Activated effector memory CD4-positive, alpha-beta T cell treated with anti-CD3 and anti-CD28 coated beads, Interleukin-2, amount 50 U/mL, for 16 hours (primary cell): Measurements from ENCODE around the gene HNRNPC.
A peak's percentile ranks its signal among the peaks of the same experiment; 100 is the strongest.

Source experiments
- DNase-seq: peaks from one replicate; pipeline ENCODE4 v3.0.0-alpha.2; 2020

The HNRNPC gene

DNA sequence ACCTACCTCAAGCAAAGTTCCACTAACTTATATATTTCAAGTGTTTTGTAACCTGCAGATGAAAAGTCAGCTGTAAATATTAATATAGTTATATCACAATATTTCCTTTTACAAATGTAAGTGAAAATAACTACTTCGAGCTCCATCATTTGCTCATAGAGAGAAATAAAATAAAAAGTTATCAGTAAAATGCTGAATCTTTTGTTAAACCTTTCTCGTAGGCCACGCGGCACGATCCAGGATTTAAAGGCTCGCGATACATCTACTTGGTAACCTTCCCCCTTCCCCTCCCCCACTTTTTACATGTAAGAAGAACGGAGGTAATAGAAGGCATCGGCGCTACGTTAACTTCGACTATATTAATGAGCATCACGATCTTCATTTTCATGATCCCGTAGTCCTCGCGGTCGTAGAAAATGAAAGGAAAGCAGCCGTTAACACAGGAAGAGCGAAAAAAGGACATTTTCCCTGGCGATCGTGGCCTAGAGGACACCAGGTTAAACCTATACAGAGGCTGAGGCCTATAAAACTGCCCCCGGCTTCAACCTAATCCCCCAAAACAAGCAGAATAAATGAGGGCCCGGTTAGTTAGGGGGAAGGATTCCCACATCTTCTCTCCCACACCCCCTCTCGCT is 508 bp downstream of the HNRNPC start:
- DNase-seq = peak; percentile 75

DNA sequence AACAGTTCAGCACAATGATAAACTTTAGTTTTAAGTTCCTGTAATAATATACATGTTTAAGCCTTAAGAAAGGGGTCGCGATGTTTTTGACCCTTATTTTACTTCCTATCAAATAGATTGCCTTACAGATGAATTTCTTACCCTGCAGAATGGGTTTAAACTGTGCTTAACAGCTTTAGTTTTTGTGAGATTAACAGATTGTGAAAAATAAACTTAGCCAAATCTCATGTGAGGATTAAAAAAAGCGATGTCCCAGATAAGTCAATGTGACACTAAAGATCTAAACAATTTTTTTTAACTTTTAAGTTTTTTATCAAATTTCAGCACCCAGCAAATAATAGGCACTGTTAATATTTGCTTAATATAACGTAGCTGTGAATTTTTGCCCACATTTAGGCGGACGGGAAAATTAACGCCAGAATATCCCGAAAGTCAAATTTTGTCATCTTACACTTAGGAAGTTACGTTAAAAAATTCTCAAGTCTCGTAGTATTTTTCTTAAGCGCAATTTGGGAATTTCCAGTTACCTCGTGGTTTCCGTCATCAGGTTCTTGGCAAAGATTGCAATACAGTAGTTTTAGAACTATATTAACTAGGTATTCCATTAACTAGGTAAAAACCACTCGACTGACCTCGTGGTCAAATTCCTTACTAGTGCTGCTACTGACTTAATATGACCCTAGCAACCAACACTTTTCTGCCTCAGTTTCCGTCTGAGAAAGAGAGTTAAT is 1.2 kb downstream of the HNRNPC start:
- peak; percentile 57 for DNase-seq

GRCh38 chr14:21267431-21267845 is 1.8 kb downstream of the HNRNPC start:
- DNase-seq = no peak

- DNase-seq = no peak
These were observed 5.0 kb downstream of the HNRNPC start for GRCh38 chr14:21264025-21264801.

- peak; percentile 63 for DNase-seq
These were observed 5.8 kb downstream of the HNRNPC start for GRCh38 chr14:21263284-21264024.

DNA sequence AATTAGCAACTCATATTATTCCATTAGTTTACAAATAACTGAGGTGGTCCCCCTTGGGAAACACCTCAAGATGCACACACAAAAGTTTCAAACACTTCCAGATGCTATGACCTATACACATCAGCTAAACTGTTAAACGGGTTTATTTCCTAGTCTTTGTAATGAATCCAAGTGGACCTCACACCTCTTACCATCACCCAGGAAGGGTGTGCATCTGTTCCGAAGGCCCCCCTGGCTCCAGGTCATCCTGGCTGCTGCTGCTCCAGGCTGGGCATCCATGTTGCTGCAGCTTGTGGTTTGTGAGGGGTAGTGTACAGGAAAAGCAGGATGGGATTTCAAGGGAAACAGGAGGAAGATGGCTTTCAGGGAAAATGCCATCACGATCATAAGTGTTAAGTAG is 6.8 kb downstream of the HNRNPC start:
- peak; percentile 60 for DNase-seq

DNA sequence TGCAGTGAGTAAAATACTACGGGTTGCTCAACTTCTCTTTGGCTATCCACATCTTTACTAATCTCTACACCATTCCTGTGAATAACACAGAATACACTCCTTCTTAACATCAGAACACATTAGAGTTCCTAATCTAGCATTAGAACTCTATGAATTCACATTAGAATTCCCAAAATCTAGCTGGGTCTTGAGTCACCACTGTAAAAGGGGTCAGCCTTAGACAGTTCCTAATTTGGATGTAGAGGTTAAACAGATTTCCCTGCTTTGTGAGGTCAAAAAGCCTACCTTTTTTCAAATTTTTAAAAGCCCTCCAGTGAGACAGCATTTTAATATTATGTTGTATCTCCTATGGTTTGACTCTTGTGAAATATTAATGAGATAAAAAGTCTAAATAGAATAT is 7.4 kb downstream of the HNRNPC start:
- no peak for DNase-seq

DNA sequence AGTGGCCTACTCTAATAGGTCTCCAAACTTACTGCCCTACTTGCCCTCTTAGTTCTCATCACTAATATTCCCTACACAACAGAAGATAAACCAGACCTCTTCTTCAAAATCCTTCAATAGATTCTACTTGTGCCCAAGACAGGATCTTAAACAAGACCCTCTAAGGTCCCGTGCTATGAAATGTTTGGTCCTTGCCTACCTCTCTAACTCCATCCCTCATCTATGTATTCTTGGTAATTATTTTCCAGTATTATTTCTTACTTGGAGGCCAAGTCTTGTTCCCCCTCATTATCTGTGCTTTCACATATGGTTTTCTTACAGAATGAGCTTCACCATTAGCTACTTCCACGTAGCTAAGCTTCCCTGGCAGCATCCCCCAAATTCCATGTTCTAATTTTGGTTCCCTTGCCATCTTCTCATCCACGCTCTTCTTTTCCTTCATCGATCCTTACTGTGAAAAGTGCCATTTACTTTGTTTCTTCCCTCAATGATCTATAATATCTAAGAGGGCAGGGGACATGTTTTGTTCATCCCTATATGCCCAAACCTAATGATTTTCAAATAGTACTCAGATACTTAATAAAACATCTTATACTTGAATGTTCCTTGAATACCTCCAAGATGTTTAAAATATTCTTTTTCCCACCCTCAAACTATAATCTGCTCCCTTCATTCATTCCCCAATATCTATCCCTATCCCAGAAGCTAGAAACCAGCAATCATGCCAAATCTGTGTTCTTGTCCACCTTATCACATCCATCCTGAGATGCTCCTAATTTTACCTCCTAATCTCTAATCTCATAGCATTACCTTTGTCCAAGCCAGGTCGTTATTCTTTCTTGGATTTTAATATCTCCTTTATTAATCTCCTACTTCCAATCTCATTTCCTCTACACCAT is 10.1 kb downstream of the HNRNPC start:
- DNase-seq = no peak

DNA sequence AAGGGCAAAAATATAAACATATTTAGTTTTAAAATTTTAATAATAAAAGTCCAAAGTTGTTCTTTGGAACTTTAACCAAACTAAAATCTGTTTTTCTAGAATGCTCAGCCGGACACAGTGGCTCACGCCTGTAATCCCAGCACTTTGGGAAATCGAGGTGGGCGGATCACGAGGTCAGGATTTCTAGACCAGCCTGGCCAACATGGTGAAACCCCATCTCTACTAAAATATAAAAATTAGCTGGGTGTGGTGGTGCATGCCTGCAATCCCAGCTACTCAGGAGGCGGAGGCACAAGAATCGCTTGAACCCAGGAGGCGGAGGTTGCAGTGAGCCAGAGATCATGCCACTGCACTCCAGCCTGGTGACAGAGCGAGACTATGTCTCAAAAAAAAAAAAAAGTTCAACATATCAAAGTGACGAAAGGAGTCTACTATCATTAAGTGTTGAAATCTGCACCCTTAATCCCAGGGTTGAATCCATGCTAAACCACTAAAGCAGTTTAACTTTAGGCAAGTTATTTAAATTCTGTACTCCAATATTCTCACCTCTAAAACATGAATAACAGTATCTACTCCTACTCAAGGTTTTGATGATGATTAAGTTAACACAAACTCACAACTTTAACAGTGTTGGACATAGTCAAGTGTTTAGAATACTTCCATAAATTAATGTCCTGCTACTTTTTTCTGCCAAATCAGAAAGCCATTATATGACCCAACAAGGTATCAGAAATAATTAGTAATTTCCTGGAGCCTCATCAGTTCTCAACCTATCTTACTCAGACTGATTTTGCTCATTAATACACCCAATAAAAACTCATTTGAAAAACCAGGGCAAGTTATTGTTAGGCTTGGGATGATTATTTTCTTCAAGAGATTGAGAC is 11.0 kb downstream of the HNRNPC start:
- peak; percentile 58 for DNase-seq

GRCh38 chr14:21257394-21257909 is 11.8 kb downstream of the HNRNPC start:
- peak; percentile 63 for DNase-seq

DNA sequence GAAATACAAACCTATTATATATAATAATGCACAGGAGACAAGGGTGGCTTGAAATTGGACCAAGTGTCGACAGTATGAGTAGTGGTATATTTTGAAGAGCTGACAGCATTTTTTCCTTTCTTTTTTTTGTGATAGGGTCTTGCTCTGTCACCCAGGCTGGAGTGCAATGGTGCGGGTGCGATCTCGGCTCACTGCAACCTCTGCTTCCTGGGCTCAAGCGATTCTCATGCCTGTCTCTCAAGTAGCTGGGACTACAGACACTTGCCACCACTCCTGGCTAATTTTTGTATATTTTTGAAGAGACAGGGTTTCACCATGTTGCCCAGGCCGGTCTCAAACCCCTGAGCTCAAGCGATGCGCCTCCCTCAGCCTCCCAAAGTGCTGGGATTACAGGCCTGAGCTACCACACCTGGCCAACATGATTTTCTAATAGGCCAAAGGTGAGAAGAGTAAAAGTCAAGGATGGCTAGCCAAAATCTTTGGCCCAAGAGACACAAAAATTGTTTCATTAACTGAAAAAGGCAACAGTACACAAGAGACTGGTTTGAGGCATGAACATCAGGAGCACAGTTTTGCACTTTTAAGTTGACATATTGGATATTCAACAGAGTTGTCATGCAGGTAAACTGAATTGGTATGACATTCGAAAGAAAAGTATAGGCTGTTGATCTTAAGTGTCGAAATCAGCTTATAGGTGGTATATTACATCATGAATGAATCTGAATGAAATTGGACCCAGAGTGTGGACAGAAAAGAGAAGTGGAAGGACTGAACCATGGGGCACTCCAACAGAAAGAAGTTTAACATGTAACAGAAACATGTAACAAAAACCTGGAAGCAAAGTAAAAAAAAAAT is 12.5 kb downstream of the HNRNPC start:
- peak; percentile 61 for DNase-seq

DNA sequence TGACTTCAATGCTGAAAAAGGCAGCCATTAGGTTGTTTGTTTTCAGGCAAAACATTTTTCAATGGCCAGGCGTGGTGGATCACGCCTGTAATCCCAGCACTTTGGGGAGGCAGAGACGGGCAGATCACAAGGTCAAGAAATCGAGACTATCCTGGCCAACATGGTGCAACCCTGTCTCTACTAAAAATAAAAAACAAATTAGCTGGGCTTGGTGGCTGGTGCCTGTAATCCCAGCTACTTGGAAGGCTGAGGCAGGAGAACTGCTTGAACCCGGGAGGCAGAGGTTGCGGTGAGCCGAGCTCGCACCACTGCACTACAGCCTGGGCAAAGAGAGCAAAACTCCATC is 13.2 kb downstream of the HNRNPC start:
- peak; percentile 50 for DNase-seq

DNA sequence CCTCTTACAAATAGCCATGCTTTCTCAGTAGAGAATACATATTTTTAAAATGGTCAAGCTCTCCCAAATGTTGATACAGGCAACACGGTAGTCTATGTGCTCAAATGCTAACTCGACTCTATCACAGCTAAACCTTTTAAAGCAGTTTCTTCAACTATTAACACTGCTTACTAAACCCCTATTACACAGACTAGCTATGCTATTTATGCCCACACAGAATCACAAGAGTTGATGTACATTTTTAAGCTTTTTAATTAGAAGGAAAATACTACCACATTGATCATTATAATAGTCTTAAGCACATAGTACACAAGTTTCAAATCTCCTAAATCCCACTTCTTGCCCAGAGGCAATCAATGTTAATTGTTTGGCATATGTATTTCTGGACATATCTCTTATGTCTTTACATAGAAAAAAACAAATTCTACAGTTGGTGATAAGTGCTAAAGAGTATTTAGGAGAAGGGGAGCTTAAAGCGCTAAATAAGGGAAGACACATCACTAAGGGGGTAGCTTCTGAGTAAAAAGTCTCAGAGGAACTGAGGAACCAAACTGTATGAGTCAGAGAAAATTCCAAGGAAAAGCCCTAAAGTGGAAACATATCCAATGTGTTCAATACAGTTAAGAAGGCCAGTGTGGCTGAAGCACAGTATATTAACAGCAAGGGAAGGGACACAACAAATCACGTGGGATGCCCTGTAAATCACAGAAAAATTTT is 13.7 kb downstream of the HNRNPC start:
- no peak for DNase-seq

- no peak for DNase-seq
These were observed 17.1 kb downstream of the HNRNPC start for GRCh38 chr14:21252149-21252548.

GRCh38 chr14:21251215-21251614 is 18.0 kb downstream of the HNRNPC start:
- DNase-seq = no peak

DNA sequence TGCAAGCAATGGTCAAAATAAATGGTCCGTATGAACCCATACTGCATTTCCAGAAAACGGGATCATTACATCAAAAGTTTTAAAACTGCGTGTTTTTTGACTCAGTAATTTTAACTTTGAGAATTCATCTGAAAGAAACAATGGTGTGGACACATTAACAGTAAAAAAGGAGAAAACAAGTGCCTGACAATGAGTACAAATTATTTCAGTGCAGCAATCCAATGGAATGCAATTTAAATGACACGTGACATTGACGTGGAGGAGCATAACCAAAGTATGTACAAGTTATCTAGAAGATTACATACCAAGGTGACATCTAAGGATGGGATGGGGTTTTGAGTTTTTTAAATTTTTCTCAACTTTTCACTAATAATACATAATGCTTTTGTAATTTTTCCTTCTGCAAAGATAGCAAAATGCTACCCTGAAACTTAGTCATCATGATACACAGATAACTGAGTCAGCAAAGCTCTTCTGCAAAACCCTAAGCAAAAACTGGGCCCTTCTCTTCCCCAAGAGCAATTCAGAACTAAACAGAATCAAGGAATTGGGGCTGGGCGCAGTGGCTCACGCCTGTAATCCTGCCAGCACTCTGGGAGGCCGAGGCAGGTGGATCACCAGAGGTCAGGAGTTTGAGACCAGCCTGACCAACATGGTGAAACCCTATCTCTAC is 20.4 kb downstream of the HNRNPC start:
- DNase-seq = no peak

DNA sequence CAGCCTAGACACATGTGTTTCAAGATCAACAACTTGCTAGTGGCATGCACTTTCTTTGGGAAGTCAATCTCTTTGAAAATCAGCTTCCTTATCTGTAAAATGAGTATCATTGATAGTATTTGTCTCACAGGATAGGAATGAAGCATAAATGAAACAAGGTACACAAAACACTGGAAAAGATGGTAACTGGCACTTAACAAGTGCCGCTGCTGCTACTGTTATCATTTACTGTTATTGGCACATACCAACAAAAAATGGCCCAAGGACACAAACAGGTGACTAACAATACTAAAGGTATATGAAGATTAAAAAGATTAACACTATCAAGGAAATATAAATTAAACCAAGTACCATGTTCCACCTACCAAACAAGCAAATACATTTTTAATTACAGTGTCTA is 20.9 kb downstream of the HNRNPC start:
- no peak for DNase-seq

DNA sequence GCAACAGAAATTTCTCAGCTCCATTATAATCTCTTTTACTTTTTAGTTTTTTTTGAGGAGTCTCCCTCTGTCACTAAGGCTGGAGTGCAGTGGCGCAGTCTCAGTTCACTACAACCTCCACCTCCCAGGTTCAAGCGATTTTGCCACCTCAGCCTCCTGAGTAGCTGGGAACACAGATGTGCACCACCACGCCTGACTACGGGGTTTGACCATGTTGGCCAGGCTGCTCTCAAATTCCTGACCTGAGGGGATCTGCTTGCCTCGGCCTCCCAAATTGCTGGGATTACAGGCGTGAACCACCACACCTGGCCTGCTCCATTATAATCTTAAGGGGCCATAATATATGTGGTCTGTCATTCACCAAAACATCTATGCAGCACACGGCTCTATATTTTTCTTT is 23.4 kb downstream of the HNRNPC start:
- DNase-seq = no peak

- DNase-seq = no peak
These were observed 24.7 kb downstream of the HNRNPC start for GRCh38 chr14:21244544-21244943.
